Endodermal cell (in vitro differentiated cells): ENCODE results near the gene ATXN7L1. TPM values are rescaled to one million over a fixed set of nuclear protein-coding genes. Genes with fewer than 3 reads are reported as not detected.

Source experiments
- DNase-seq: peaks from one replicate; pipeline ENCODE4 v3.0.0-alpha.2; 2017
- H3K27ac ChIP-seq: 2 replicates; pipeline ENCODE4 v1.5.1; 2013; ENCODE audit warnings: mild to moderate bottlenecking, low read depth, low read length, moderate library complexity
- H3K27me3 ChIP-seq: 2 replicates; pipeline ENCODE4 v1.6.1; 2013; ENCODE audit warnings: mild to moderate bottlenecking, low read length, moderate library complexity; ENCODE audit not compliant: insufficient read depth, control insufficient read depth, poor library complexity, severe bottlenecking
- H3K36me3 ChIP-seq: 2 replicates; pipeline ENCODE4 v1.7.0; 2013; ENCODE audit warnings: mild to moderate bottlenecking, low read length, moderate library complexity; ENCODE audit not compliant: control insufficient read depth, insufficient read depth
- H3K4me1 ChIP-seq: one replicate; pipeline ENCODE4 v1.7.0; 2013; ENCODE audit warnings: low read length; ENCODE audit not compliant: control insufficient read depth, insufficient read depth
- H3K4me3 ChIP-seq: 2 replicates; pipeline ENCODE4 v1.5.1; 2013; ENCODE audit warnings: mild to moderate bottlenecking, low read length, moderate library complexity
- H3K9ac ChIP-seq: 2 replicates; pipeline ENCODE4 v1.6.1; 2013; ENCODE audit warnings: mild to moderate bottlenecking, low read length, moderate library complexity; ENCODE audit not compliant: poor library complexity, severe bottlenecking; ENCODE audit errors: extremely low read depth
- H3K9me3 ChIP-seq: 2 replicates; pipeline ENCODE4 v1.6.1; 2013; ENCODE audit warnings: mild to moderate bottlenecking, low read length, moderate library complexity; ENCODE audit not compliant: control insufficient read depth
- H3K27ac Mint-ChIP-seq: 2 replicates; pipeline ENCODE4 v1.8.0; 2020; ENCODE audit warnings: mixed read lengths
- H3K27me3 Mint-ChIP-seq: 2 replicates; pipeline ENCODE4 v1.8.0; 2021; ENCODE audit warnings: mild to moderate bottlenecking, mixed read lengths; ENCODE audit not compliant: insufficient read depth
- H3K36me3 Mint-ChIP-seq: 2 replicates; pipeline ENCODE4 v1.8.0; 2020; ENCODE audit warnings: low read depth, mixed read lengths
- H3K4me1 Mint-ChIP-seq: 2 replicates; pipeline ENCODE4 v1.8.0; 2020; ENCODE audit warnings: mixed read lengths
- H3K4me3 Mint-ChIP-seq: 2 replicates; pipeline ENCODE4 v1.8.0; 2020; ENCODE audit warnings: mild to moderate bottlenecking, moderate library complexity, mixed read lengths
- H3K9me3 Mint-ChIP-seq: 2 replicates; pipeline ENCODE4 v1.8.0; 2020; ENCODE audit warnings: mild to moderate bottlenecking, mixed read lengths
- WGBS, 2 experiments: methylation state at CpG; one replicate each; pipeline versions ENCODE4 v1.1.5 to v1.1.7; 2013; ENCODE audit warnings: missing lambda C conversion rate in 2 of 2, mixed read lengths in 1 of 2; ENCODE audit not compliant: insufficient coverage in 1 of 2, insufficient read length in 1 of 2; 5-methylcytosine and 5-hydroxymethylcytosine counted together
- total RNA-seq, 2 donors: library from RNA; stranded (reverse); fragmentation: NEBNext Ultra II Directional in 1 of 2; extraction: Animal tissue kit (Norgen Biotek cat#: 25700) in 1 of 2; gene quantifications; 2 replicates in 1 of 2; 3 replicates in 1 of 2; pipeline ENCODE4 v1.2.1, GENCODE V29; 2021
- TF ChIP-seq, protein P1 (sequence below): fragments of 200-600 bp; sonication (generic); conservative IDR thresholded peaks from 2 replicates; pipeline ENCODE4 v1.5.0; 2021; ENCODE audit warnings: antibody characterized with exemption, mild to moderate bottlenecking

The ATXN7L1 gene
- total RNA-seq, 2 donors from 2014 or later = 16.9 to 30.4 TPM

DNA sequence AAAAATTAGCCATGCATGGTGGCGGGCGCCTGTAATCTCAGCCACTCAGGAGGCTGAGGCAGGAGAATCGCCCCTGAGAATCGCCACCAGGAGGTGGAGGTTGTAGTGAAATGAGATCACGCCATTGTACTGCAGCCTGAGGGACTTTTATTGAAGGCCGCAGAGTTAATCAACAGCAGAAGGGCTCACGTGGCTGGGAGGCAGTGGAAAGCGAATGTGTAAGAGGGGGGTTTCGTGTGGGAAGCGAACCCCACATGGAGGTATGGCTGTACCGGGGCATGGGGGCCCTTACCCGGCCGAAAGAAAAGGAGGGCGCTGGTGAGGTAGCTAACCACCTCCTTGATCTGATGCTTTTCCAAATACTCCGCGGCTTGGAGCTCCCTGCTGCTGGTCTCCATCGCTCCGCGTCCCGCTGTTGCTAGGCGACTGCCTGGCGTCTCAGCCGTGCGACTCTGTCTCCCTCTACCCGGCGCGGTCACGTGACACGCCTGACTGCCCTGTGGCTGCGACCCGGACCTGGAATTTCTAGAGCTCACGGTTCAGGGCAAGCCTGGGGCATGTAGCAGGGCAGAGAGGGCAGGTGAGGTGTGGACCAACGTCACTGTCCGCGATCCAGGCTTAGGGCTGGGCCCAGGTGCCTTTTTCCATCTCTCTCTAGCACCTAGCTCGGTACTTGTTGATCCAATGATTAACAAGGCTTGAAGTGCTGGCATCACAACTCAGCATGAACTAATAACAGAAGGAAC is 295.2 kb downstream of the ATXN7L1 start, which contains the start of gene EFCAB10:
Gene EFCAB10, minus strand, starts transcription at position 428 of the 746 bp plus-strand sequence. Its CDS starts 30 bp downstream, at position 398.
- Histone ChIP-seq H3K27me3 (no peaks in the 10 kb centered on the region), H3K4me3 (peak within 1 kb of the TSS; percentile 85), H3K4me1 (no peaks in the 10 kb centered on the region), H3K36me3 (no peaks in the 10 kb centered on the region), H3K27ac (no peak within 1 kb of the TSS), H3K9ac (peak within 1 kb of the TSS; percentile 51), H3K9me3 (peaks cover 24% of the 10 kb centered on the region)
- 19 to 27% methylated on average over 22 to 36 of the region's 36 CpGs for WGBS, 2 experiments
- Mint-ChIP-seq H3K36me3 (no peaks in the 10 kb centered on the region), H3K27ac (peak within 1 kb of the TSS; percentile 92), H3K27me3 (no peaks in the 10 kb centered on the region), H3K4me1 (no peaks in the 10 kb centered on the region), H3K9me3 (peaks cover 25% of the 10 kb centered on the region), H3K4me3 (peak within 1 kb of the TSS; percentile 64)
- TF ChIP-seq, protein P1, sequence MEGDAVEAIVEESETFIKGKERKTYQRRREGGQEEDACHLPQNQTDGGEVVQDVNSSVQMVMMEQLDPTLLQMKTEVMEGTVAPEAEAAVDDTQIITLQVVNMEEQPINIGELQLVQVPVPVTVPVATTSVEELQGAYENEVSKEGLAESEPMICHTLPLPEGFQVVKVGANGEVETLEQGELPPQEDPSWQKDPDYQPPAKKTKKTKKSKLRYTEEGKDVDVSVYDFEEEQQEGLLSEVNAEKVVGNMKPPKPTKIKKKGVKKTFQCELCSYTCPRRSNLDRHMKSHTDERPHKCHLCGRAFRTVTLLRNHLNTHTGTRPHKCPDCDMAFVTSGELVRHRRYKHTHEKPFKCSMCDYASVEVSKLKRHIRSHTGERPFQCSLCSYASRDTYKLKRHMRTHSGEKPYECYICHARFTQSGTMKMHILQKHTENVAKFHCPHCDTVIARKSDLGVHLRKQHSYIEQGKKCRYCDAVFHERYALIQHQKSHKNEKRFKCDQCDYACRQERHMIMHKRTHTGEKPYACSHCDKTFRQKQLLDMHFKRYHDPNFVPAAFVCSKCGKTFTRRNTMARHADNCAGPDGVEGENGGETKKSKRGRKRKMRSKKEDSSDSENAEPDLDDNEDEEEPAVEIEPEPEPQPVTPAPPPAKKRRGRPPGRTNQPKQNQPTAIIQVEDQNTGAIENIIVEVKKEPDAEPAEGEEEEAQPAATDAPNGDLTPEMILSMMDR = peak; percentile 58
- DNase-seq = peak; percentile 99

DNA sequence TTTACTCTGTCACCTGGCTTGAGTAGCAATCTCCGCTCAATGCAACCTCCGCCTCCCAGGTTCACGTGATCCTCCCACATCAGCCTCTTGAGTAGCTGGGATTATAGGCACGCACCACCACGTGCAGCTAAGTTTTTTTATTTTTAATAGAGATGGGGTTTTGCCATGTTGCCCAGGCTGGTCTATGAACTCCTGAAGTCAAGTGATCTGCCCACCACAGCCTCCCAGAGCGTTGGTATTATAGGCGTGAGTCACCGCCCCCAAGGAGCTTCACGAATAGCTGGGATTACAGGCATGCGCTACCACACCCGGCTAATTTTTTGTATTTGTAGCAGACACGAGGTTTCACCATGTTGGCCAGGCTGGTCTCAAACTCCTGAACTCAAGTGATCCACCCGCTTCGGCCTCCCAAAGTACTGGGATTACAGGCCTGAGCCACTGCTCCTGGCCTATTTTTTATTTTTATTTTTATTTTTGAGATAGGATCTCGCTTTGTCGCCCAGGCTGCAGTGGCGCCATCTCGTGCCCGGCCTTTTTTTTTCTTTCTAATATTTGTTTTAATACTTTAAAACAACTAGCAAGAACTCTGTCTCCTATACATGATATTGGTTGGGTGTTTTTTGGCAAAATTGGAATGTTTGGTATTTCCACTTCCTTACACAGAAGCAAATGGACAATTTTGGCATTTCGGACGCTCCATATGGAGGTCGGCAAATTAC is 296.2 kb downstream of the ATXN7L1 start:
- Histone ChIP-seq H3K27me3 (no peaks in the 10 kb centered on the region), H3K9ac (no peak overlapping the region), H3K27ac (no peak overlapping the region), H3K4me1 (no peaks in the 10 kb centered on the region), H3K36me3 (no peaks in the 10 kb centered on the region), H3K9me3 (peaks cover 23% of the 10 kb centered on the region), H3K4me3 (no peak overlapping the region)
- peaks cover 25% of the 10 kb centered on the region for H3K9me3 Mint-ChIP-seq
- H3K27ac Mint-ChIP-seq = no peak overlapping the region
- no peaks in the 10 kb centered on the region for H3K27me3 Mint-ChIP-seq
- TF ChIP-seq, protein P1 = no peak
- 87% methylated on average over 9 to 21 of the region's 22 CpGs for WGBS, 2 experiments
- no peak overlapping the region for H3K4me3 Mint-ChIP-seq
- H3K36me3 Mint-ChIP-seq = no peaks in the 10 kb centered on the region
- DNase-seq = peak; percentile 58
- no peaks in the 10 kb centered on the region for H3K4me1 Mint-ChIP-seq

DNA sequence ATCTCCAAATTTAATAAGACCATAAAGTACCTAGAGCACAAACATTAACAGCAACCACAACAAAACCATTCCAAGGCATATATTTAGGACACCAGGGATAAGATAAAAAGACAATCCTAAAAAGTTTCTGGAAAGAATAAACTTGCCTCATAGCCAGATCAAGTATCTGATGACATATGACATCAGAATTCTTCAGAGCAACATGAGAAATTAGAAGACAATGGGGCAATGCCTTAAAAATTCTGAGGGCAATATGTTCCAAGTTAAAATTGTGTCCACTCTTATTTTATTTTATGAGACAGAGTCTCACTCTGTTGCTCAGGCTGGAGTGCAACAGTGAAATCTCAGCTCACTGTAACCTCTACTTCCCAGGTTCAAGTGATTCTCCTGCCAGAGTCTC is 297.9 kb downstream of the ATXN7L1 start:
- no peaks in the 10 kb centered on the region for H3K27me3 Mint-ChIP-seq
- H3K4me3 Mint-ChIP-seq = no peak overlapping the region
- H3K27ac Mint-ChIP-seq = no peak overlapping the region
- no peak overlapping the region for H3K9ac ChIP-seq
- H3K27ac ChIP-seq = no peak overlapping the region
- TF ChIP-seq, protein P1 = no peak
- H3K4me3 ChIP-seq = no peak overlapping the region
- DNase-seq = no peak
- no peaks in the 10 kb centered on the region for H3K4me1 Mint-ChIP-seq
- no peaks in the 10 kb centered on the region for H3K36me3 ChIP-seq
- peaks cover 13% of the 10 kb centered on the region for H3K9me3 Mint-ChIP-seq
- no peaks in the 10 kb centered on the region for H3K27me3 ChIP-seq
- peaks cover 2% of the 10 kb centered on the region for H3K36me3 Mint-ChIP-seq
- H3K9me3 ChIP-seq = peaks cover 8% of the 10 kb centered on the region
- H3K4me1 ChIP-seq = no peaks in the 10 kb centered on the region
